Measurements from ENCODE around the gene TMEM253.

TMEM253 gene

GRCh38 chr14:21106176-21106497 lies 5.3 kb downstream of the TMEM253 start:
- no peak for DNase-seq

- DNase-seq: peak; percentile 28 to 73 (median 64)
Observed at GRCh38 chr14:21106498-21107282, 5.8 kb downstream of the TMEM253 start.

- DNase-seq: no peak
Observed at GRCh38 chr14:21107283-21107800, 6.5 kb downstream of the TMEM253 start.

GRCh38 chr14:21108791-21109190 lies 7.9 kb downstream of the TMEM253 start:
- DNase-seq: no peak

GRCh38 chr14:21109377-21110138 lies 8.7 kb downstream of the TMEM253 start:
- DNase-seq: no peak

- DNase-seq: no peak
Observed at GRCh38 chr14:21112255-21112654, 11.4 kb downstream of the TMEM253 start.

GRCh38 chr14:21113369-21113768 lies 12.5 kb downstream of the TMEM253 start:
- DNase-seq: no peak

GRCh38 chr14:21118933-21119332 lies 18.1 kb downstream of the TMEM253 start:
- no peak for DNase-seq

GRCh38 chr14:21120686-21121085 lies 19.8 kb downstream of the TMEM253 start:
- no peak for DNase-seq

GRCh38 chr14:21121122-21121521 lies 20.3 kb downstream of the TMEM253 start:
- no peak for DNase-seq

- DNase-seq: no peak
Observed at GRCh38 chr14:21123429-21123828, 22.6 kb downstream of the TMEM253 start.

GRCh38 chr14:21133901-21134300 lies 33.0 kb downstream of the TMEM253 start:
- no peak for DNase-seq

GRCh38 chr14:21136024-21136423 lies 35.2 kb downstream of the TMEM253 start:
- DNase-seq: peak in 2 of 6 experiments; percentile 12 to 15

- DNase-seq: no peak
Observed at GRCh38 chr14:21142357-21142756, 41.5 kb downstream of the TMEM253 start.

- no peak for DNase-seq
Observed at GRCh38 chr14:21145437-21145836, 44.6 kb downstream of the TMEM253 start.

- no peak for DNase-seq
Observed at GRCh38 chr14:21149641-21150367, 48.9 kb downstream of the TMEM253 start.
